GM18498 (cell line): Measurements from ENCODE around the gene NYNRIN.
"Not testable (repeated sequence)": the region's sequence is repeated elsewhere in the genome, so short reads cannot be mapped to it uniquely, and the experiment has no call there.

Experiments used
- ATAC-seq: cut with Tn5 transposase; IDR thresholded peaks from one replicate; pipeline ENCODE4 v1.9.1; 2021; ENCODE audit warnings: mild to moderate bottlenecking, moderate library complexity; ENCODE audit not compliant: unreplicated experiment

The NYNRIN gene

GRCh38 chr14:24369907-24370687, 28.7 kb upstream of the NYNRIN start:
- ATAC-seq = no peak

GRCh38 chr14:24370748-24371147, 28.1 kb upstream of the NYNRIN start:
- no peak for ATAC-seq

GRCh38 chr14:24371605-24372004, 27.2 kb upstream of the NYNRIN start:
- not testable (repeated sequence) for ATAC-seq

GRCh38 chr14:24372701-24373416, 25.9 kb upstream of the NYNRIN start:
- no peak for ATAC-seq

- ATAC-seq = no peak
Observed at GRCh38 chr14:24376448-24377070, 22.2 kb upstream of the NYNRIN start.

- no peak for ATAC-seq
Observed at GRCh38 chr14:24377126-24377525, 21.7 kb upstream of the NYNRIN start.

GRCh38 chr14:24377657-24378056, 21.1 kb upstream of the NYNRIN start:
- no peak for ATAC-seq

- ATAC-seq = no peak
Observed at GRCh38 chr14:24378327-24378726, 20.5 kb upstream of the NYNRIN start.

- ATAC-seq = no peak
Observed at GRCh38 chr14:24378981-24379906, 19.6 kb upstream of the NYNRIN start.

GRCh38 chr14:24379907-24380730, 18.7 kb upstream of the NYNRIN start:
- no peak for ATAC-seq

GRCh38 chr14:24381363-24382063, 17.3 kb upstream of the NYNRIN start:
- ATAC-seq = no peak

- ATAC-seq = no peak
Observed at GRCh38 chr14:24382064-24382371, 16.8 kb upstream of the NYNRIN start.

- no peak for ATAC-seq
Observed at GRCh38 chr14:24384169-24384568, 14.6 kb upstream of the NYNRIN start.

GRCh38 chr14:24385524-24385923, 13.3 kb upstream of the NYNRIN start:
- no peak for ATAC-seq

- ATAC-seq = no peak
Observed at GRCh38 chr14:24387009-24387345, 11.8 kb upstream of the NYNRIN start.

GRCh38 chr14:24387579-24387978, 11.2 kb upstream of the NYNRIN start:
- ATAC-seq = not testable (repeated sequence)

- ATAC-seq = no peak
Observed at GRCh38 chr14:24388474-24389179, 10.2 kb upstream of the NYNRIN start.

GRCh38 chr14:24389226-24389848, 9.5 kb upstream of the NYNRIN start:
- ATAC-seq = no peak
